ENCODE data around the gene INPP4B. TPM values are rescaled to one million over a fixed set of nuclear protein-coding genes. Genes with fewer than 3 reads are reported as not detected.

INPP4B gene
- total RNA-seq, 1 experiment from 2014 or later: 0.07 TPM

GRCh38 chr4:142696334-142697122 is 149.6 kb downstream of the INPP4B start:
- no peak overlapping the region for H3K14ac ChIP-seq (ENCODE audit: insufficient read depth, low read length)
- H3K4ac ChIP-seq (ENCODE audit: low read depth, low read length): no peak overlapping the region
- H2AFZ ChIP-seq (ENCODE audit: low read length): no peak overlapping the region
- no peak overlapping the region for H3K9ac ChIP-seq (ENCODE audit: extremely low read depth, insufficient read length, low read length)
- no peak overlapping the region for H4K5ac ChIP-seq (ENCODE audit: insufficient read length, low read depth, low read length)
- no peaks in the 10 kb centered on the region; a peak in 1 of 5 replicates for H3K9me3 Mint-ChIP-seq
- no peak overlapping the region for H4K8ac ChIP-seq (replicated peaks; ENCODE audit: insufficient read length, low read depth, low read length)
- no peak overlapping the region for H3K18ac ChIP-seq (ENCODE audit: insufficient read length, low read depth, low read length)
- H2BK15ac ChIP-seq (ENCODE audit: low read depth, low read length): no peak overlapping the region
- no CpG with 5 or more reads among the region's 3 CpGs for WGBS (ENCODE audit: extremely low coverage, insufficient read length, low lambda C conversion rate)
- no peak for DNase-seq
- no peaks in the 10 kb centered on the region for H3K79me1 ChIP-seq (ENCODE audit: insufficient read depth, low read depth, low read length, poor library complexity, severe bottlenecking)
- H2BK20ac ChIP-seq (ENCODE audit: low read depth, low read length, poor library complexity, severe bottlenecking): no peak overlapping the region
- no peaks in the 10 kb centered on the region for H3K4me1 Mint-ChIP-seq
- H3K4me3 Mint-ChIP-seq: no peak overlapping the region
- no peak overlapping the region for H2AK5ac ChIP-seq (ENCODE audit: insufficient read length, low read length)
- no peak overlapping the region for H2BK120ac ChIP-seq (ENCODE audit: low read depth, low read length, poor library complexity, severe bottlenecking)
- H3K23me2 ChIP-seq (ENCODE audit: insufficient read length, low read depth, low read length, poor library complexity, severe bottlenecking): no peaks in the 10 kb centered on the region
- H3K56ac ChIP-seq (ENCODE audit: insufficient read length, low read depth, low read length): no peak overlapping the region
- no peaks in the 10 kb centered on the region for H3K4me1 ChIP-seq (ENCODE audit: insufficient read depth, low read length)
- no peaks in the 10 kb centered on the region for H3K9me3 ChIP-seq (ENCODE audit: control insufficient read depth, low read depth, low read length)
- H3K36me3 Mint-ChIP-seq (ENCODE audit: insufficient read depth in 1 of 3, low read depth in 3 of 3): no peaks in the 10 kb centered on the region
- H2BK5ac ChIP-seq (ENCODE audit: insufficient read length, low read length): no peak overlapping the region
- H3K27me3 Mint-ChIP-seq (ENCODE audit: low read depth): no peaks in the 10 kb centered on the region; the same call in 1 of the 2 replicates
- TF ChIP-seq CTCF (conservative IDR thresholded peaks at IDR 0.05): no peak
- no peak overlapping the region for H3T11ph ChIP-seq (ENCODE audit: low read length)
- no peak overlapping the region for H3K4me2 ChIP-seq (ENCODE audit: insufficient read depth, insufficient read length, low read length)
- no peak overlapping the region for H2BK12ac ChIP-seq (ENCODE audit: insufficient read length, low read depth, low read length)
- no peaks in the 10 kb centered on the region for H3K27me3 ChIP-seq (ENCODE audit: insufficient read depth, low read length)
- H3K27ac ChIP-seq (ENCODE audit: insufficient read length, low read depth, low read length): no peak overlapping the region
- H3K23ac ChIP-seq (ENCODE audit: insufficient read length, low read depth, low read length): no peak overlapping the region
- H4K20me1 ChIP-seq (ENCODE audit: control insufficient read depth, insufficient read depth, insufficient read length): no peaks in the 10 kb centered on the region
- H3K79me2 ChIP-seq (ENCODE audit: insufficient read depth, low read length): no peaks in the 10 kb centered on the region
- no peak overlapping the region for H3K27ac Mint-ChIP-seq
- no peak overlapping the region for H4K91ac ChIP-seq (ENCODE audit: insufficient read length, low read depth, low read length)

Data from H9 (cell line).